Esophagus (tissue), 2 donors: ENCODE results near the gene HACE1. TPM values are rescaled to one million over a fixed set of nuclear protein-coding genes. Genes with fewer than 3 reads are reported as not detected.
"Not testable (repeated sequence)": the region's sequence is repeated elsewhere in the genome, so short reads cannot be mapped to it uniquely, and the experiment has no call there.

ENCODE experiments used
- H3K27ac ChIP-seq, 2 donors: one replicate each; pipeline ENCODE4 v1.5.1; 2013; ENCODE audit warnings: low read depth in 2 of 2, mild to moderate bottlenecking in 2 of 2, inconsistent platforms in 1 of 2, low read length in 1 of 2, moderate library complexity in 1 of 2
- H3K27me3 ChIP-seq, 2 donors: one replicate each; pipeline ENCODE4 v1.6.1; 2013; ENCODE audit warnings: low read length in 2 of 2, control low read depth in 1 of 2, mild to moderate bottlenecking in 1 of 2; ENCODE audit not compliant: insufficient read depth in 2 of 2, control insufficient read depth in 1 of 2
- H3K36me3 ChIP-seq, 2 donors: one replicate each; pipeline ENCODE4 v1.6.1; 2013; ENCODE audit warnings: low read length in 1 of 2; ENCODE audit not compliant: control insufficient read depth in 2 of 2, insufficient read depth in 2 of 2
- H3K4me1 ChIP-seq, 2 donors: one replicate each; pipeline ENCODE4 v1.6.1; 2013; ENCODE audit warnings: low read length in 1 of 2; ENCODE audit not compliant: control insufficient read depth in 2 of 2, insufficient read depth in 2 of 2
- H3K4me3 ChIP-seq, 2 donors: one replicate each; pipeline ENCODE4 v1.5.1; 2013; ENCODE audit warnings: low read length in 2 of 2, mild to moderate bottlenecking in 2 of 2, low read depth in 1 of 2, moderate library complexity in 1 of 2
- H3K9me3 ChIP-seq, 2 donors: one replicate each; pipeline ENCODE4 v1.6.1; 2013; ENCODE audit warnings: mild to moderate bottlenecking in 2 of 2, low read depth in 1 of 2, low read length in 1 of 2, moderate library complexity in 1 of 2; ENCODE audit not compliant: control insufficient read depth in 2 of 2, insufficient read depth in 1 of 2
- WGBS, 2 donors: extraction: QIAGEN DNeasy Blood & Tissue Kit; methylation state at CpG; one replicate each; pipeline ENCODE4 v1.1.7; 2013; 5-methylcytosine and 5-hydroxymethylcytosine counted together
- polyA plus RNA-seq, 2 donors: library from polyadenylated mRNA; stranded (reverse); fragments of 200-250 nt; gene quantifications; one replicate each; pipeline ENCODE4 v1.2.3, GENCODE V29; 2013
- donor health status: healthy with polysubstance abuse.
- donor health status: Bipolar disorder and iron deficiency.

The HACE1 gene
- polyA plus RNA-seq, 2 donors = 6.4 to 8.6 TPM

DNA sequence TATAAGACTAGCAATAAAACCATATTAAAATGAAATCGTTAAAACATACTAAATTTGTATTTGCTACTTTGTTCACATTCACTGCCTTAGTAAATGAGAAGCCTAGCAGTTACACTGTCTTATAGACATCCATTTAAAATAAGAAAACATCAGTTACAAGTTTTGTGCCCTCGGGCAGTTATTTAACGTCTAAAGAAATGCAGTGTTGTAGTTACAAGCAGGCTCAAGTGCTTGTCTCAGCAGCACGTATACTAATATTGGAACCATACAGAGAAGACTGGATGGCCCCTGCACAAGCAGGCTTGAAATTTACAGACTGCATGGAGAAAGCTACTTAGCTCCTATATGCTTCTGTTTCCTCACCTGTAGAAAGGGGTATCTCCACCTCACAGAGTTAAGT, 93.1 kb downstream of the HACE1 start:
- H3K27me3 ChIP-seq = no peaks in the 10 kb centered on the region
- WGBS, 2 donors = 86 to 89% methylated on average over 4 of the region's 4 CpGs
- no peaks in the 10 kb centered on the region for H3K36me3 ChIP-seq
- no peak overlapping the region for H3K4me3 ChIP-seq
- no peak overlapping the region for H3K27ac ChIP-seq
- H3K9me3 ChIP-seq = no peaks in the 10 kb centered on the region
- no peaks in the 10 kb centered on the region for H3K4me1 ChIP-seq

- Histone ChIP-seq H3K36me3 (peaks cover 0 to 8% of the 10 kb centered on the region in 2 donors), H3K4me1 (no peaks in the 10 kb centered on the region), H3K27me3 (no peaks in the 10 kb centered on the region), H3K4me3 (no peak overlapping the region), H3K27ac (no peak overlapping the region), H3K9me3 (peaks cover 3 to 12% of the 10 kb centered on the region in 2 donors)
- WGBS, 2 donors = 97 to 99% methylated on average over 1 of the region's 1 CpG
These were observed 104.8 kb downstream of the HACE1 start for GRCh38 chr6:104754788-104755409.

GRCh38 chr6:104753251-104753650, 106.5 kb downstream of the HACE1 start:
- peaks cover 0 to 8% of the 10 kb centered on the region in 2 donors for H3K36me3 ChIP-seq
- WGBS, 2 donors = 98% methylated on average over 2 of the region's 2 CpGs
- H3K4me1 ChIP-seq = no peaks in the 10 kb centered on the region
- no peak overlapping the region for H3K27ac ChIP-seq
- peaks cover 3 to 12% of the 10 kb centered on the region in 2 donors for H3K9me3 ChIP-seq
- H3K27me3 ChIP-seq = no peaks in the 10 kb centered on the region
- no peak overlapping the region for H3K4me3 ChIP-seq

- Histone ChIP-seq H3K36me3 (no peaks in the 10 kb centered on the region), H3K27me3 (no peaks in the 10 kb centered on the region), H3K27ac (no peak overlapping the region), H3K9me3 (no peaks in the 10 kb centered on the region), H3K4me1 (no peaks in the 10 kb centered on the region), H3K4me3 (no peak overlapping the region)
- 93 to 97% methylated on average over 2 of the region's 2 CpGs for WGBS, 2 donors
These were observed 109.3 kb downstream of the HACE1 start for GRCh38 chr6:104750449-104750848.

DNA sequence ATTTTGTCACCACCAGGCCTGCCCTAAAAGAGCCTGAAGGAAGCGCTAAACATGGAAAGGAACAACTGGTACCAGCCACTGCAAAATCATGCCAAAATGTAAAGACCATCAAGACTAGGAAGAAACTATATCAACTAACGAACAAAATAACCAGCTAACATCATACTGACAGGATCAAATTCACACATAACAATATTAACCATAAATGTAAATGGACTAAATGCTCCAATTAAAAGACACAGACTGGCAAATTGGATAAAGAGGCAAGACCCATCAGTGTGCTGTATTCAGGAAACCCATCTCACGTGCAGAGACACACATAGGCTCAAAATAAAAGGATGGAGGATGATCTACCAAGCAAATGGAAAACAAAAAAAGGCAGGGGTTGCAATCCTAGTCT, 120.6 kb downstream of the HACE1 start:
- H3K27me3 ChIP-seq, H3K4me1 ChIP-seq, H3K27ac ChIP-seq, H3K4me3 ChIP-seq, H3K36me3 ChIP-seq, H3K9me3 ChIP-seq: not testable (repeated sequence)
- WGBS, 2 donors = 93 to 98% methylated on average over 3 of the region's 3 CpGs

- H3K36me3 ChIP-seq, H3K27me3 ChIP-seq, H3K9me3 ChIP-seq, H3K4me3 ChIP-seq, H3K27ac ChIP-seq, H3K4me1 ChIP-seq: not testable (repeated sequence)
- 83% methylated on average over 7 to 16 of the region's 16 CpGs for WGBS, 2 donors
These were observed 122.2 kb downstream of the HACE1 start for GRCh38 chr6:104737567-104737966.

GRCh38 chr6:104736545-104736944, 123.2 kb downstream of the HACE1 start:
- H3K27ac ChIP-seq = no peak overlapping the region
- H3K27me3 ChIP-seq = no peaks in the 10 kb centered on the region
- H3K4me1 ChIP-seq = no peaks in the 10 kb centered on the region
- no peaks in the 10 kb centered on the region for H3K36me3 ChIP-seq
- WGBS, 2 donors = 89 to 100% methylated on average over 1 of the region's 1 CpG
- H3K4me3 ChIP-seq = no peak overlapping the region
- H3K9me3 ChIP-seq = no peaks in the 10 kb centered on the region

DNA sequence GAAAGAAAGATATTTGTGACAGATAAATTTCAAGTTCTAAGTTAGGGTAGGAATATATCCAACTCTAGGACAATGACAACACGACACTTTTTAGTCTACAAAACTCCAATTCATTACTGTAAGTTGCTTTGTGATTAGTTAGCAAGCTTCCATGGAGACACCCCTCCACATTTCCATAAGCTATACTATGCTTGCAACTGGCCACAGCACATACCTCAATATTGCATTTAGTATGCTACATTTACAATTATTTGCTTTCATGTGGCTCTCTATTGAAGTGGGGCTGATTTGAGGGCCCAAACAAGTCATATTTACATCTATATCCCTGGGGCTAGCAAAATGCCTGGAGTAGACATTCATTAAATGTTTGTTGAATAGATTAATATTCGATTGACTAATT, 129.3 kb downstream of the HACE1 start:
- Histone ChIP-seq H3K4me3 (no peak overlapping the region), H3K27ac (no peak overlapping the region), H3K27me3 (no peaks in the 10 kb centered on the region), H3K9me3 (no peaks in the 10 kb centered on the region), H3K36me3 (no peaks in the 10 kb centered on the region), H3K4me1 (no peaks in the 10 kb centered on the region)
- 93 to 97% methylated on average over 2 of the region's 2 CpGs for WGBS, 2 donors

- no peak overlapping the region for H3K27ac ChIP-seq
These were observed 130.3 kb downstream of the HACE1 start for GRCh38 chr6:104729433-104729832.

GRCh38 chr6:104728448-104728847, 131.3 kb downstream of the HACE1 start:
- H3K27me3 ChIP-seq = no peaks in the 10 kb centered on the region
- 63% methylated on average over 4 of the region's 4 CpGs for WGBS, 2 donors
- no peaks in the 10 kb centered on the region for H3K36me3 ChIP-seq
- no peaks in the 10 kb centered on the region for H3K9me3 ChIP-seq
- no peak overlapping the region for H3K4me3 ChIP-seq
- H3K4me1 ChIP-seq = no peaks in the 10 kb centered on the region
- H3K27ac ChIP-seq = no peak overlapping the region

More at GRCh38 chr6:104729433-104729832, 130.3 kb downstream of the HACE1 start:
- no peaks in the 10 kb centered on the region for H3K4me1 ChIP-seq
- no peaks in the 10 kb centered on the region for H3K36me3 ChIP-seq
- H3K4me3 ChIP-seq = no peak overlapping the region
- no peaks in the 10 kb centered on the region for H3K9me3 ChIP-seq
- no peaks in the 10 kb centered on the region for H3K27me3 ChIP-seq
